GM18951 (cell line): ENCODE results near the gene OAS1.

Experiments
- POLR2A ChIP-seq: IDR thresholded peaks from 4 replicates; pipeline ENCODE4 v1.6.1; 2011; ENCODE audit warnings: mild to moderate bottlenecking; ENCODE audit not compliant: insufficient read length, insufficient read depth; ENCODE audit errors: extremely low read depth
- in situ Hi-C: fragments of 300-500 bp; cut with MboI; formaldehyde crosslinking; loops from one replicate; pipeline ENCODE4 v1.12.0; 2022; ENCODE audit warnings: low sequenced_read_pairs, mixed read lengths, inconsistent platforms; ENCODE audit not compliant: unreplicated experiment

Gene OAS1

DNA sequence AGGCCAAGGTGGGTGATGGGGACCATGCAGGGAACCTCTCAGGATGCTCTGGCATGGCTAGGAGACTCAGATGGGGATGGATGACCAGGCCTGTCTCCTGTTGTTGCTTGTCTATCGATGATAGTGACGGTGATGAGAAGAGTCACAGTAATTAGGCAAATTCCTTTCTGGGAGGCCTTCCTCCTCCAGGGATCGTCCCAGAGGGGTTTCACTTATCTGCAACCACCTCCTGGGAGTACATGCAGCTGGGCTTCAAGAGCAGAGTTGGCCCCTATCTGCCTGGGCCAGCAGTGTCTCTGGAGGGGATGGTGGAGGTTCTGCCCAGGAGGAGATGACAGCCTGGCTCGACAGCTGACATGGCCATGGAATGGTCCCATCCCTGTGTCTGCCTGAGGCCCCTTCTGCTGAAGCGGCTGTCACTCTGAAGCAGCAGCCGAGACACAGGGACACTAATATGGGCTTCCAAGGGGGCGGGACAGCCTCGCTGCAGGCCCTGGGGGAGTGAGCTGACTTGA is 27.5 kb upstream of the OAS1 start:
- in situ Hi-C loops, result no loop called here
- TF ChIP-seq POLR2A, result no peak

- TF ChIP-seq POLR2A, result no peak
- in situ Hi-C loops, result no loop called here
Observed at GRCh38 chr12:112881602-112882001, 25.2 kb upstream of the OAS1 start.

- TF ChIP-seq POLR2A, result no peak
- in situ Hi-C loops, result no loop called here
Observed at GRCh38 chr12:112885236-112885635, 21.5 kb upstream of the OAS1 start.

DNA sequence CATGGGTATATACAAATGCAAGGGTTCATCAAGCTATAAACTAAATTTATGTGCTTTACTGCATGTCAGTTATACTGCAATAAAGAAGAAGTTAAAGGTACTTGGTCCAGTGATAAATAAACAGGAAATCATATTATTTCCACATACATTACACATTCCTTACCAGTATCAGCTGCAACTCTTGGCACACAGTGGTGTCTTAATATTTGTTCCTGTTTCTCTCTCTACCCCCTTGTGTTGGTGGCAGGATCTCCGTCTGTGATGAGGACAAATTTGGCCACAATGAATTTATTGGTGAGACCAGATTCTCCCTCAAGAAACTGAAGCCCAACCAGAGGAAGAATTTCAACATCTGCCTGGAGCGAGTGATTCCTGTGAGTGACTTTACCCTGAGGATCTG is 19.2 kb upstream of the OAS1 start:
- in situ Hi-C loops, result no loop called here
- TF ChIP-seq POLR2A, result no peak

- TF ChIP-seq POLR2A, result no peak
- in situ Hi-C loops, result no loop called here
Observed at GRCh38 chr12:112891093-112892024, 15.4 kb upstream of the OAS1 start.

GRCh38 chr12:112892856-112893255 is 13.9 kb upstream of the OAS1 start:
- in situ Hi-C loops, result no loop called here
- TF ChIP-seq POLR2A, result no peak

- no peak for TF ChIP-seq POLR2A
- in situ Hi-C loops, result no loop called here
Observed at GRCh38 chr12:112894128-112894527, 12.6 kb upstream of the OAS1 start.

- in situ Hi-C loops, result no loop called here
Observed at GRCh38 chr12:112898380-112898779, 8.4 kb upstream of the OAS1 start.

DNA sequence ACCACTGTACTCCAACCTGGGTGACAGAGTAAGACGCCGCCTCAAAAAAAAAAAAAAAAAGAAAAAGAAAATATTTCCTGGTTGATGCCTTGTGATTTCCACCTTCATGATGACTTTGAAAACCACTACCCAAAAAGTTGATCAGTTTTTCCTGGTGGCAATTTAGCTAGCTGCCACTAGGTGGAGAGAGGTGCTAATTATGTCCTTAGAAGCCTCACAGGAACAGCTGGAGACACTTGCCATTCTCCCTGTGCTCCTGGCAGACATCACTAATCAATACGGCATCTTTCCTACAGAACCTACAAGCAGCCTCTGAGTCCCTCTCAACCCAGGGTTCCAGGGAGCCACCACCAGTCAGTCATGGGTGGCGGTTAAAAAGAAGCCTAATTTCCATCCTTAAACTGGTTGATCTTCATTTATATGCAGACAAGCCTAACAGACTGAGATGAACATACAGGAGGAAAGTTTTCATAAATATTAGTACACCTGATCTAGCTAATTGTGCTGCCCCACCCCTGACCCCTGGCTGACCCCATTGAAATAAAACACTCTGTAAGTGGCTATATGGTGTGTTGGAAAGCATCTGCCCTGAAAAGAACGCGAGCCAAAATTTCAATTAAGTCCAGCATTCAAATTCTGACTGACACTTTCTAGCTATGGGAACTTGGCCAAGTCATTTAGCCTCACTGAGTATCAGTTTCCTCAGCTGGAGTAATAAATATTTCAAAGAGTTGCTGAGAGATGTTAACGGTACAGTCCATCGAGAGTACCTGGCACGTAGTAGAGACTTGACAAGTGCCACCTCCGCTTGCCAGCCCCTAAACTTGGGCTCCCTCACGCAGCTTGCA is 6.2 kb upstream of the OAS1 start:
- no peak for TF ChIP-seq POLR2A
- in situ Hi-C loops, result loop anchor here (10.0 kb wide), 1 partner anchor 134 kb away; no protein-coding TSS in a partner anchor

More at GRCh38 chr12:112898380-112898779, 8.4 kb upstream of the OAS1 start:
- TF ChIP-seq POLR2A, result no peak

- no peak for TF ChIP-seq POLR2A
- in situ Hi-C loops, result loop anchor here (10.0 kb wide), 1 partner anchor 134 kb away; no protein-coding TSS in a partner anchor
Observed at GRCh38 chr12:112901271-112901670, 5.5 kb upstream of the OAS1 start.

DNA sequence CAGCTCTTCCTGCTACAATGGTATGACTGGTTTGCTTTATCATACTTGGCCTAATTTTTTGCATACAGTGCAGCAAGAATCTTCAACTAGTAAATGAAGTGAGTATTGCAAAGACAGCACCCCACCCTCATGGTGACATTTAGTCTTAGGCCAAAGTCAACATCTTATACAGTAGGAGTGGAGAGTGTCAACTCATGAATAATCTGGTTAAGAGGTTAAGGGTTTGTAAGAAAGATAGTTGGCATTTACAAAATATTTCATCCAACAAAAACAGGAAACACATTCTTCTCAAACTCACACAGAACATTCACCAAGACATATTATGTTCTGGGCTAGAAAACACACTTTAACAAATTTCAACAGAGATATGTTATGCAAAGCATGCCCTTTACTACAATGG is 2.2 kb upstream of the OAS1 start:
- in situ Hi-C loops, result loop anchor here (10.0 kb wide), 1 partner anchor 130 kb away; no protein-coding TSS in a partner anchor
- no peak for TF ChIP-seq POLR2A

DNA sequence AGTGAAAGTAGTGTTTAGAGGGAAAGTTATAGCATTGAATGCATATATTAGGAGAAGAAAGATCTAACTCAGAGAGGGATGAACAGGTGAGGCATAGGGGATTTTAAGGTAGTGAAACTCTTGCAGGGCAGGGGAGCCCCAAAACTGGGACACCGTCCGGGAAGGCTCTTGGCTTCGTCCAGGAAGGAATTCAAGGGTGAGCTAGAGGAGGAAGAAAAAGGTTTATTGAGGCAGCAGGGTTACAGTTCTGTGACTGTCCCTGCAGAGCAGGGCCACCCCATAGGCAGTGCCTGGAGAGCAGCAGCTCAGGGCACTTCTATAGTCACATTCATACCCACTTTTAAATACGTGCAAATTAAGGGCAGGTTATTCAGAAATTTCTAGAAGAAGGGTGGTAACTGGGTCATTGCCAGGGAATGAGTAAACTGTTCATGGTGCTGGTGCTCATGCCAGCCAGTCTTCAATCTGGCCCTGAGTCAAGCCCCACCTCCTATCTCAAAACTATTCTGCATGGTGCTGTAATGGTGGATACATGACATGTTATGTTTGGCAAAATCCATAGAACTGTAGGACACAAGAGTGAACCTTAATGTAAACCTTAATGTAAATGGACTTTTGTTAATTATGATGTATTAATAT is 1.2 kb upstream of the OAS1 start:
- TF ChIP-seq POLR2A, result no peak
- in situ Hi-C loops, result loop anchor here (10.0 kb wide), 1 partner anchor 129 kb away; no protein-coding TSS in a partner anchor
